ENCODE results near the gene CNTN3.

CNTN3 gene

GRCh38 chr3:74643636-74644035, 29.2 kb upstream of the CNTN3 start:
- DNase-seq (ENCODE audit: low read depth): no peak
- H3K4me3 ChIP-seq (ENCODE audit: low read depth, low read length): no peak overlapping the region
- TF ChIP-seq CTCF (IDR thresholded peaks at IDR 0.05; ENCODE audit: insufficient read depth, low read depth, low read length, missing control alignments): no peak

GRCh38 chr3:74642876-74643275, 28.4 kb upstream of the CNTN3 start:
- no peak for DNase-seq (ENCODE audit: low read depth)
- no peak overlapping the region for H3K4me3 ChIP-seq (ENCODE audit: low read depth, low read length)
- TF ChIP-seq CTCF (IDR thresholded peaks at IDR 0.05; ENCODE audit: insufficient read depth, low read depth, low read length, missing control alignments): no peak

GRCh38 chr3:74640211-74640610, 25.8 kb upstream of the CNTN3 start:
- DNase-seq (ENCODE audit: low read depth): no peak
- TF ChIP-seq CTCF (IDR thresholded peaks at IDR 0.05; ENCODE audit: insufficient read depth, low read depth, low read length, missing control alignments): no peak
- H3K4me3 ChIP-seq (ENCODE audit: low read depth, low read length): no peak overlapping the region

- H3K4me3 ChIP-seq (ENCODE audit: low read depth, low read length): no peak overlapping the region
- no peak for DNase-seq (ENCODE audit: low read depth)
- no peak for TF ChIP-seq CTCF (IDR thresholded peaks at IDR 0.05; ENCODE audit: insufficient read depth, low read depth, low read length, missing control alignments)
Observed at GRCh38 chr3:74639681-74640080, 25.2 kb upstream of the CNTN3 start.

- no peak for TF ChIP-seq CTCF (IDR thresholded peaks at IDR 0.05; ENCODE audit: insufficient read depth, low read depth, low read length, missing control alignments)
- no peak for DNase-seq (ENCODE audit: low read depth)
- H3K4me3 ChIP-seq (ENCODE audit: low read depth, low read length): no peak overlapping the region
Observed at GRCh38 chr3:74636981-74637380, 22.5 kb upstream of the CNTN3 start.

GRCh38 chr3:74633021-74633420, 18.6 kb upstream of the CNTN3 start:
- no peak for TF ChIP-seq CTCF (IDR thresholded peaks at IDR 0.05; ENCODE audit: insufficient read depth, low read depth, low read length, missing control alignments)
- DNase-seq (ENCODE audit: low read depth): no peak
- H3K4me3 ChIP-seq (ENCODE audit: low read depth, low read length): no peak overlapping the region

- no peak for TF ChIP-seq CTCF (IDR thresholded peaks at IDR 0.05; ENCODE audit: insufficient read depth, low read depth, low read length, missing control alignments)
- no peak overlapping the region for H3K4me3 ChIP-seq (ENCODE audit: low read depth, low read length)
- DNase-seq (ENCODE audit: low read depth): no peak
Observed at GRCh38 chr3:74631351-74632140, 17.1 kb upstream of the CNTN3 start.

All from GM12865 (cell line).